ENCODE results near the gene ZNF524. TPM values are rescaled to one million over a fixed set of nuclear protein-coding genes. Genes with fewer than 3 reads are reported as not detected.

Gene ZNF524
- total RNA-seq, 2 donors from 2014 or later, result 17.7 to 25.8 TPM

- no peaks in the 10 kb centered on the region for H3K9me3 ChIP-seq
- H3K27ac ChIP-seq, result peak overlapping the region; percentile 94 to 97
- peaks cover 11% of the 10 kb centered on the region for H3K36me3 ChIP-seq
- no peaks in the 10 kb centered on the region for H3K27me3 ChIP-seq
- no peak for TF ChIP-seq CTCF (IDR thresholded peaks at IDR 0.05)
- DNase-seq (ENCODE audit: low spot score), result no peak
- H3K4me1 ChIP-seq, result peaks cover 0 to 71% of the 10 kb centered on the region in 2 donors
- H3K4me3 ChIP-seq, result peak overlapping the region; percentile 85 to 97
Observed at GRCh38 chr19:55644191-55644833, 44.2 kb downstream of the ZNF524 start.

- H3K27ac ChIP-seq, result no peak overlapping the region
- H3K27me3 ChIP-seq, result no peaks in the 10 kb centered on the region
- DNase-seq (ENCODE audit: low spot score), result no peak
- H3K4me3 ChIP-seq, result no peak overlapping the region
- H3K4me1 ChIP-seq, result peaks cover 0 to 68% of the 10 kb centered on the region in 2 donors
- no peak for TF ChIP-seq CTCF (IDR thresholded peaks at IDR 0.05)
- H3K36me3 ChIP-seq, result peaks cover 11% of the 10 kb centered on the region
- H3K9me3 ChIP-seq, result no peaks in the 10 kb centered on the region
Observed at GRCh38 chr19:55644842-55645511, 44.9 kb downstream of the ZNF524 start.

- peaks cover 0 to 63% of the 10 kb centered on the region in 2 donors for H3K4me1 ChIP-seq
- no peak for TF ChIP-seq CTCF (IDR thresholded peaks at IDR 0.05)
- no peaks in the 10 kb centered on the region for H3K27me3 ChIP-seq
- no peak for DNase-seq (ENCODE audit: low spot score)
- H3K4me3 ChIP-seq, result no peak overlapping the region
- H3K9me3 ChIP-seq, result no peaks in the 10 kb centered on the region
- peaks cover 11% of the 10 kb centered on the region for H3K36me3 ChIP-seq
- H3K27ac ChIP-seq, result no peak overlapping the region
Observed at GRCh38 chr19:55645512-55645881, 45.4 kb downstream of the ZNF524 start.

- no peaks in the 10 kb centered on the region for H3K9me3 ChIP-seq
- peak overlapping the region; percentile 87 to 90 for H3K27ac ChIP-seq
- peaks cover 0 to 53% of the 10 kb centered on the region in 2 donors for H3K4me1 ChIP-seq
- H3K4me3 ChIP-seq, result peak overlapping the region; percentile 80 to 88
- TF ChIP-seq CTCF (IDR thresholded peaks at IDR 0.05), result no peak
- H3K36me3 ChIP-seq, result peaks cover 11% of the 10 kb centered on the region
- H3K27me3 ChIP-seq, result no peaks in the 10 kb centered on the region
- no peak for DNase-seq (ENCODE audit: low spot score)
Observed at GRCh38 chr19:55646889-55647731, 47.0 kb downstream of the ZNF524 start.

- no peak for TF ChIP-seq CTCF (IDR thresholded peaks at IDR 0.05)
- no peaks in the 10 kb centered on the region for H3K27me3 ChIP-seq
- H3K4me1 ChIP-seq, result peaks cover 0 to 46% of the 10 kb centered on the region in 2 donors
- peak within 1 kb of the TSS; percentile 87 to 90 for H3K27ac ChIP-seq
- peak within 1 kb of the TSS; percentile 80 to 88 for H3K4me3 ChIP-seq
- peaks cover 11% of the 10 kb centered on the region for H3K36me3 ChIP-seq
- DNase-seq (ENCODE audit: low spot score), result no peak
- no peaks in the 10 kb centered on the region for H3K9me3 ChIP-seq
Observed at GRCh38 chr19:55647732-55648584, 47.9 kb downstream of the ZNF524 start, which contains the start of gene CCDC106. Gene CCDC106, plus strand, starts transcription at chr19:55648212. Its CDS starts 835 bp downstream, at chr19:55649047.
